IPS-20b (cell line): ENCODE results near the gene LRRTM2.

Source experiments
- H3K27ac ChIP-seq: one replicate; pipeline ENCODE4 v1.5.1; 2013; ENCODE audit warnings: low read length
- H3K27me3 ChIP-seq: 2 replicates; pipeline ENCODE4 v1.6.1; 2013; ENCODE audit warnings: mild to moderate bottlenecking, low read length, inconsistent platforms; ENCODE audit not compliant: insufficient read depth
- H3K36me3 ChIP-seq: 2 replicates; pipeline ENCODE4 v1.6.1; 2013; ENCODE audit warnings: low read depth, mild to moderate bottlenecking, inconsistent platforms, low read length, moderate library complexity; ENCODE audit not compliant: insufficient read depth
- H3K4me1 ChIP-seq: 2 replicates; pipeline ENCODE4 v1.6.1; 2013; ENCODE audit warnings: mild to moderate bottlenecking, control low read depth, inconsistent platforms, low read length, moderate library complexity; ENCODE audit not compliant: insufficient read depth
- H3K4me3 ChIP-seq: 2 replicates; pipeline ENCODE4 v1.5.1; 2013; ENCODE audit warnings: mild to moderate bottlenecking, low read length, inconsistent platforms
- H3K9ac ChIP-seq: 2 replicates; pipeline ENCODE4 v1.6.1; 2013; ENCODE audit warnings: low read depth, mild to moderate bottlenecking, inconsistent platforms, low read length, moderate library complexity
- H3K9me3 ChIP-seq: 2 replicates; pipeline ENCODE4 v1.6.1; 2013; ENCODE audit warnings: mild to moderate bottlenecking, low read depth, low read length, inconsistent platforms; ENCODE audit not compliant: insufficient read depth

LRRTM2 gene

GRCh38 chr5:138833726-138834480 is 41.2 kb downstream of the LRRTM2 start:
- peaks cover 58% of the 10 kb centered on the region for H3K4me1 ChIP-seq
- H3K36me3 ChIP-seq: peaks cover 17% of the 10 kb centered on the region
- no peaks in the 10 kb centered on the region for H3K9me3 ChIP-seq
- no peaks in the 10 kb centered on the region for H3K27me3 ChIP-seq
- peak overlapping the region; percentile 49 for H3K9ac ChIP-seq
- peak overlapping the region; percentile 75 for H3K27ac ChIP-seq
- H3K4me3 ChIP-seq: peak overlapping the region; percentile 50

- Histone ChIP-seq H3K4me1 (peaks cover 58% of the 10 kb centered on the region), H3K36me3 (peaks cover 25% of the 10 kb centered on the region), H3K9me3 (no peaks in the 10 kb centered on the region), H3K4me3 (peak overlapping the region; percentile 21; the same call in 1 of the 2 replicates), H3K9ac (peak overlapping the region; percentile 35; the same call in 1 of the 2 replicates), H3K27ac (peak overlapping the region; percentile 34), H3K27me3 (no peaks in the 10 kb centered on the region)
Observed at GRCh38 chr5:138833080-138833479, 42.1 kb downstream of the LRRTM2 start.

- H3K27me3 ChIP-seq: no peaks in the 10 kb centered on the region
- H3K9me3 ChIP-seq: no peaks in the 10 kb centered on the region
- H3K27ac ChIP-seq: peak overlapping the region; percentile 34
- H3K4me3 ChIP-seq: 0 out of 2 replicates have a peak overlapping the region, but pooled peaks have one; percentile 21
- peaks cover 34% of the 10 kb centered on the region for H3K36me3 ChIP-seq
- peaks cover 54% of the 10 kb centered on the region for H3K4me1 ChIP-seq
- H3K9ac ChIP-seq: peak overlapping the region; percentile 6; the same call in 1 of the 2 replicates
Observed at GRCh38 chr5:138832218-138832617, 42.9 kb downstream of the LRRTM2 start.

- no peaks in the 10 kb centered on the region for H3K27me3 ChIP-seq
- no peak overlapping the region for H3K4me3 ChIP-seq
- H3K4me1 ChIP-seq: peaks cover 49% of the 10 kb centered on the region
- peaks cover 39% of the 10 kb centered on the region for H3K36me3 ChIP-seq
- peak overlapping the region; percentile 6; the same call in 1 of the 2 replicates for H3K9ac ChIP-seq
- no peaks in the 10 kb centered on the region for H3K9me3 ChIP-seq
- H3K27ac ChIP-seq: peak overlapping the region; percentile 34
Observed at GRCh38 chr5:138831703-138832102, 43.4 kb downstream of the LRRTM2 start.

GRCh38 chr5:138829341-138829740 is 45.8 kb downstream of the LRRTM2 start:
- H3K27ac ChIP-seq: no peak overlapping the region
- H3K9ac ChIP-seq: no peak overlapping the region
- H3K9me3 ChIP-seq: no peaks in the 10 kb centered on the region
- H3K4me3 ChIP-seq: no peak overlapping the region
- H3K27me3 ChIP-seq: no peaks in the 10 kb centered on the region
- peaks cover 55% of the 10 kb centered on the region for H3K36me3 ChIP-seq
- H3K4me1 ChIP-seq: peaks cover 31% of the 10 kb centered on the region

DNA sequence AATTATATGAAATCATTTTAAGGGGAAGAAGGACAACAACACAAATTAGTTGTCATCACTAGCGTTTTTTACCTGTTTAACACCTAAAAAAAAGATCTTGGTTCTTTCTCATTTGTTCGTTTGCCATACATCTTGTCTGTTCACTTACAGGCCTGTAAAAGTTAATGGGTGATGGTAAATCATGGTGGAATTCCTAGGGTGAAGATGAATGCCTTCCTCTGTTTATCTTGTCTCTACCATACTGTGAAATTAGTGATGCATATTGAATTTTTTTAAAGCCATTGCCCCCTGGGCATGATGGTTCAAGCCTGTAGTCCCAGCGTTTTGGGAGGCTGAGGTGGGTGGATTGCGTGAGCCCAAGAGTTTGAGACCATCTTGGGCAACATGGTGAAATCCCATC is 46.6 kb downstream of the LRRTM2 start:
- peaks cover 58% of the 10 kb centered on the region for H3K36me3 ChIP-seq

DNA sequence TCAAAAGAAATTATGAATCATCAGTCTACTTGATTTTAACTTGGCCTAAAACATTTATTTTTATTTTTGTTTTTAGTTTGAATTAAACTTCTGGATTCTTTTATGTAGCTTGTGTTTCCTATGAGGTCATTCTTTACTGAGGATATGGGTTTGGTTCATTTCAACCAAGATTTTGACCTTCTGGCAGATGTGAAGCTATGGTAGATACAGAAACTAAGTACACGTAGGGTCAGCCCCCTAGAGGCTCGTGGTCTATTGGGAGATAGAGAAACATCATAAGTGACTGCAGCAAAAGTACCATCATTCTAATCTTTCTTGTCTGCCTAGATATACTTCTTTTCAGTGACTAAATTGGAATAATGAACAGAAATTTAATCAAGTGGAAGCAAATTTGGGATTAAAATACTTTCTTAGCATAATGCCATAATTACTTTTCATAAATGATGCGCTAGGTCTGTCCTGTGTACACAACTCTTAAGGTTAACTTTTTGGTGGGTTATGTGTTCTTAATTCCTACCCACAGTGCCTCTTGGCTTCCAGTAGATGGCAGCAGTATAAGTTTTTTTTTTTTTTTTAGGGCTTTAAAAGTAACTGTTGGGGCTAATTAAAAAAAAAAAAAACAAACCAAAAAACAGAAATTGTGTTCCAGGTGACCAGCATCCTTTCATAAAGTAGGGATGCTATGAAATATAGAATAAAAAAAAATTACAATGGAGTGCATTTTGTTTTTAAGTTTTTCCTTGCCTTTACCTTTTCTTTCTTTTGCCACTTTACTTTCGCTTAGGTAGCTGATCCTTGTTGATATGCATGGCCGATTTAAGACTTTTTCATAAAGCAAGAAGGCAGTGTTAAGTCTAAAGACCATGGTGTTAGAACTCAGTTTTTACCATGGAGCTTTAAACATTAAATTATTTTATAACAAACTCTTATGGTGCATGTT is 49.9 kb downstream of the LRRTM2 start:
- H3K9me3 ChIP-seq: no peaks in the 10 kb centered on the region
- H3K4me1 ChIP-seq: no peaks in the 10 kb centered on the region; the same call in 1 of the 2 replicates
- H3K27me3 ChIP-seq: no peaks in the 10 kb centered on the region
- H3K4me3 ChIP-seq: no peak overlapping the region
- H3K36me3 ChIP-seq: peaks cover 54% of the 10 kb centered on the region
- no peak overlapping the region for H3K9ac ChIP-seq
- no peak overlapping the region for H3K27ac ChIP-seq

More for the DNA sequence above, 46.6 kb downstream of the LRRTM2 start:
- no peaks in the 10 kb centered on the region for H3K9me3 ChIP-seq
- no peaks in the 10 kb centered on the region for H3K27me3 ChIP-seq
- H3K4me3 ChIP-seq: no peak overlapping the region
- H3K9ac ChIP-seq: no peak overlapping the region
- H3K27ac ChIP-seq: no peak overlapping the region
- H3K4me1 ChIP-seq: peaks cover 28% of the 10 kb centered on the region

GRCh38 chr5:138824516-138824915 is 50.6 kb downstream of the LRRTM2 start:
- Histone ChIP-seq H3K36me3 (peaks cover 53% of the 10 kb centered on the region), H3K4me1 (no peaks in the 10 kb centered on the region), H3K27me3 (no peaks in the 10 kb centered on the region), H3K9ac (no peak overlapping the region), H3K27ac (no peak overlapping the region), H3K4me3 (no peak overlapping the region), H3K9me3 (no peaks in the 10 kb centered on the region)

DNA sequence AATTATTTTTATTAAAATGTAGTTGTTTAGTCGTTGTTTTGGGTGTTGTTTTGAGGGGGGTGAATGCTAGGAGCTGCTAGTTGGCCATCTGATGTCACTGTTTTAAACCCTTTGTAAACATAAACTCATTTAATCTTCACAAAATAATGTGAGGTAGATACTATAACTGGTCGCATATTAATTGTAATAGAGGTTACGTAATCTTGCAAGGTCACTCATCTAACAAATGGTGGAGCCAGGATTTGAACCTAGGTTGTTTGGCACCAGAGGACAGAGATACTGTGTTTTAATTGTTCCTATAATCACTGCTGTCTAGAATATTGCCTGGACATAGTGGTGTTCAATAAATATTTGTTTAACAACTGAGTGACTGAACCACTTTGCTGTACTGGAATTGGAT is 54.4 kb downstream of the LRRTM2 start:
- Histone ChIP-seq H3K4me3 (no peak overlapping the region), H3K9me3 (no peaks in the 10 kb centered on the region), H3K4me1 (no peaks in the 10 kb centered on the region), H3K9ac (no peak overlapping the region), H3K27me3 (no peaks in the 10 kb centered on the region), H3K36me3 (peaks cover 24% of the 10 kb centered on the region), H3K27ac (no peak overlapping the region)

DNA sequence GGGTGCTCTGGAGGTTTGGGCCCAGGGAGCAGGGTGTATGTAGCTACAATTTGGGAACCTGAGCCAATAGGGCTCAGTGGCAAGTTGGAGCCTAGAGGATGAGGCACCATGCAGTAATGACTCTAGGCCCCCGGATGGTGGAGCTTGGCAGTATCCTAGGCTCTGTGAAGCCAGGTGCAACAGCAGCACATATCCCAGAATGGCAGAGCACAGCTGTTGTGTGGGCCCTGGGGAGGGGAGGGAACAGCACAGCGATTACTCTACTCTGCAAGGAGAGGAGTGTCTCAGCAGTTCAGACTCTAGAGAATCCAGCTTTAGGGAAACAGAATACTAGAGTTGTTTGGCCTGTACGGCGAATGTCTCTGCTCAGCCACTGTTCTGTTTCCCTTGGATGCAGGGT is 56.1 kb downstream of the LRRTM2 start:
- no peak overlapping the region for H3K9ac ChIP-seq
- no peaks in the 10 kb centered on the region for H3K4me1 ChIP-seq
- H3K27me3 ChIP-seq: no peaks in the 10 kb centered on the region

More for the DNA sequence above, 56.1 kb downstream of the LRRTM2 start:
- Histone ChIP-seq H3K27ac (no peak overlapping the region), H3K36me3 (peaks cover 30% of the 10 kb centered on the region), H3K4me3 (no peak overlapping the region), H3K9me3 (no peaks in the 10 kb centered on the region)
